Measurements from ENCODE around the gene FBN1.

- no peak for TF ChIP-seq CTCF (conservative IDR thresholded peaks at IDR 0.05; ENCODE audit: low read depth, low read length)
- no peak for TF ChIP-seq EZH2 (IDR thresholded peaks at IDR 0.05; ENCODE audit: low read length, unreplicated experiment)
- no peak for TF ChIP-seq EZH2phosphoT487 (IDR thresholded peaks at IDR 0.05; ENCODE audit: borderline replicate concordance, low read length)
These were observed 279.9 kb downstream of the FBN1 start for GRCh38 chr15:48365575-48365974.
